Measurements from ENCODE around the gene KRTAP12-4. TPM values are rescaled to one million over a fixed set of nuclear protein-coding genes. Genes with fewer than 3 reads are reported as not detected.
"Not testable (repeated sequence)": the region's sequence is repeated elsewhere in the genome, so short reads cannot be mapped to it uniquely, and the experiment has no call there.

KRTAP12-4 gene
- total RNA-seq, 4 donors from 2014 or later = not detected

DNA sequence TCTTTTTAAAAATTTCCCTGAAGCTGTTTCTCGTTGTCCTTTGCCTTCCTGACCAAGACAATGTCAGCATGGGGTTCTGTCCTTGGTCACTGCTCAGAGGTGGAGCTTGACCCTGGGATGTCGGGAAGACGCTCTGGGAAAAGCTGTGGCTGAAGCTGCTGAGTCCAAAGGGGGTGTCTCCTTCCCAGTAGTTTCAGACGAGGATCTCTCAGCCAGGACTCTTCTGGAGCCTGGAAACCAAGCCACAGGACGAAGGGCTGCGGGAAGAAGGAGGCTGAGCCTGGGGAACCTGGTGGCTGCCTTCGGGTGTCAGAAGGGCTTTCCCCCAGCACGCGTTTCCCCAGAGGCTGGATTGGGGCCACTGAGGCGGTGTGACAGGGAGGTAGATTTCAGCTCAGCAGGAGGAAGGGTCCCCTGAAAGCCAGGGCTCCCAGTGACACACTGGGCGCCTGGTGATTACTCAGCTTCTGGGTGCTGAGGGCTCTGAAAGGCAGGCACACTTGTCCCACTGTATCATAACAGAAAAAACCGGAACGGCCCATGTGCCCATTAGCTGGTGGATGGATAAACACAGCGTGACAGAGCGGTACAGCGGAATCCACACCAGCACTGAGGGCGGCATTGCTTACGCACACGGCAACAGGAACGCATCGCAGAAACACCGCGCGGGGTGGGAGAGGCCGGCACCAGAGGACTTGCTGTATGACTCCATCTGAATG lies 32.5 kb upstream of the KRTAP12-4 start:
- Histone ChIP-seq H3K36me3 (no peaks in the 10 kb centered on the region), H3K9me3 (no peaks in the 10 kb centered on the region), H3K27me3 (peaks cover 0 to 74% (median 0%) of the 10 kb centered on the region in 4 donors), H3K4me3 (no peak overlapping the region), H3K4me1 (no peaks in the 10 kb centered on the region), H3K27ac (no peak overlapping the region)
- WGBS, 2 donors = 50 to 74% methylated on average over 17 to 21 of the region's 25 CpGs
- DNase-seq = no peak
- intact Hi-C loops (cut with DNase I) = no loop called here
- TF ChIP-seq, protein P1, sequence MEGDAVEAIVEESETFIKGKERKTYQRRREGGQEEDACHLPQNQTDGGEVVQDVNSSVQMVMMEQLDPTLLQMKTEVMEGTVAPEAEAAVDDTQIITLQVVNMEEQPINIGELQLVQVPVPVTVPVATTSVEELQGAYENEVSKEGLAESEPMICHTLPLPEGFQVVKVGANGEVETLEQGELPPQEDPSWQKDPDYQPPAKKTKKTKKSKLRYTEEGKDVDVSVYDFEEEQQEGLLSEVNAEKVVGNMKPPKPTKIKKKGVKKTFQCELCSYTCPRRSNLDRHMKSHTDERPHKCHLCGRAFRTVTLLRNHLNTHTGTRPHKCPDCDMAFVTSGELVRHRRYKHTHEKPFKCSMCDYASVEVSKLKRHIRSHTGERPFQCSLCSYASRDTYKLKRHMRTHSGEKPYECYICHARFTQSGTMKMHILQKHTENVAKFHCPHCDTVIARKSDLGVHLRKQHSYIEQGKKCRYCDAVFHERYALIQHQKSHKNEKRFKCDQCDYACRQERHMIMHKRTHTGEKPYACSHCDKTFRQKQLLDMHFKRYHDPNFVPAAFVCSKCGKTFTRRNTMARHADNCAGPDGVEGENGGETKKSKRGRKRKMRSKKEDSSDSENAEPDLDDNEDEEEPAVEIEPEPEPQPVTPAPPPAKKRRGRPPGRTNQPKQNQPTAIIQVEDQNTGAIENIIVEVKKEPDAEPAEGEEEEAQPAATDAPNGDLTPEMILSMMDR (IDR thresholded peaks at IDR 0.05) = no peak
- TF ChIP-seq POLR2A (IDR thresholded peaks at IDR 0.05) = no peak

DNA sequence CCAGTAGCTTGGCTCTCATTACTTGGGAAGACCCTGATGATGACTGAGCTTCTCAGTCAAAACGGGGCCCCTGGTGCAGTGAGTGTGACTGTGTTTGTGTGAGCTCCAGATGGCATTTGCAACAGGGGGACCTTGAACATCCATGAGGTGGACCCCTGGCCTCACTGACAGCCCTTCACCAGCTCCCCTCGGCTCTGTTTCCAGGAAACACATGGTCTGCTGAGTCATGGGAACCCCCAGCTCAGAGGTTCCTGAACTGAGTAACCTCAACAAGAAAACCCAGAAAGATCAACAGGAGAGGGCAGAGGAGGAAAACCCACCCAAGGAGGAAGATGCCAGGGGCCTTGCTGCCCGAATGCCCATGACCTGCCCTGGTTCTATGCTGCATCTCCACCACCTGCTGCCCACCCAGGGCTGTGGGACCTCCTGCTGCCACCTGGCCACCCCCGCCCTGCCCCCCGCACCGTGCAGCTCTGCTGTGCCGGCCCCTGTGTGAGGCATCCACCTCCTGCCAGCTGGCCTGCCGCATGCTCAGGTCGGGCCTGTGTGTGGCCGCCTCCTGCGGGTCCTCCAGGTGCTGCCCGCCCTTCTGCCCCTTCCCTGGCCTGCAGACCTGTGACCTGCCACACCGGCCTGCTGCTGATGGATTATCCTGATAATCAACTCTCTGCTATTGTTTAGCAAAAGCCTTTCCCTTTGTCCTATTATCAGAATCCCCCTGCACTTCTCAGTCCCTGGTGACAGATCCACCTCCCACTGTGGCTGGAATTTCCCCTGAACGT lies 31.7 kb upstream of the KRTAP12-4 start:
- no peak overlapping the region for H3K27ac ChIP-seq
- H3K36me3 ChIP-seq = no peaks in the 10 kb centered on the region
- peaks cover 0 to 72% (median 0%) of the 10 kb centered on the region in 4 donors for H3K27me3 ChIP-seq
- no peak for DNase-seq
- WGBS, 2 donors = 20 to 42% methylated on average over 5 of the region's 14 CpGs
- H3K4me1 ChIP-seq = no peaks in the 10 kb centered on the region
- intact Hi-C loops (cut with DNase I) = no loop called here
- H3K4me3 ChIP-seq = no peak overlapping the region
- H3K9me3 ChIP-seq = no peaks in the 10 kb centered on the region
- TF ChIP-seq POLR2A (IDR thresholded peaks at IDR 0.05) = no peak
- TF ChIP-seq, protein P1 (IDR thresholded peaks at IDR 0.05) = no peak

DNA sequence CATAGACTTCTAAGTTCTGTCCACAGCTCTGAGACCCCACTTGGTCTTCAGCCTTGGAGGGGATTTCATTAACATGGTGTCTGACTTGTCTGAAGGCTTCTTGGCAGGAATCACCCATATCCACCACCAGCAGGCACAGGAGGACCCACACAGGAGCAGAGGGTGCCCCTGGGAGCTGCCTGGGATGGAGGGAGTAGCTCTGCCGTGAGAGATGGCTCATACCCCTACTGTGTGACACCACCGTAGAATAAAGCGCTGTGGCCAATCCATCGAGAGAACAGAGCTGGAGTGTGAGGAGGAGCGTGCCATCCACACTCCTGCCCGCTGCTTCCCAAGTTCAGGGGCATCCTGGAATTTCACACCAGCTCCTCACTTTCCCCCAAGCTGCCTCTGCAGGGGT lies 30.6 kb upstream of the KRTAP12-4 start:
- H3K36me3 ChIP-seq; H3K27ac ChIP-seq; H3K4me3 ChIP-seq; H3K4me1 ChIP-seq; DNase-seq; intact Hi-C loops (cut with DNase I); H3K9me3 ChIP-seq: not testable (repeated sequence)
- H3K27me3 ChIP-seq = peaks cover 0 to 62% (median 0%) of the 10 kb centered on the region in 4 donors
- WGBS, 2 donors = 94% methylated on average over 3 of the region's 6 CpGs; no CpG with 5 or more reads in 1 of the 2 donors

DNA sequence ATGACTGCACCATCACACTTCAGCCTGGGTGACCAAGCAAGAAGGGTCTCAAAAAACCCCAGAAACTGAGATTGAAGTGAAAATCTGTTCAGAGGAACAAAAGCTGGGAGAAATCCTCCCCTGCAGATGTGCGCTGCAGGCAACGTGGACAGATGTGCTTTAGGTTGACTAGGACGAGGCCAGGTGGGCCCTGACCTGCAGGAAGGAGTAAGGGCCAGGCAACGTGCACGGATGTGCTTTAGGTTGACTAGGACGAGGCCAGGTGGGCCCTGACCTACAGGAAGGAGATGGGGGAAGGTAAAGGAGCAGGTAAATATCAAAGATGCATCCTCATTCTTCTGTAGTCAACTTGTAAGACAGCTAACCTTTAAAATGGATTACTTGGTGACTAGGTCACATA lies 30.0 kb upstream of the KRTAP12-4 start:
- no peak overlapping the region for H3K4me3 ChIP-seq
- no peaks in the 10 kb centered on the region for H3K9me3 ChIP-seq
- TF ChIP-seq, protein P1 (IDR thresholded peaks at IDR 0.05) = no peak
- no peak for TF ChIP-seq POLR2A (IDR thresholded peaks at IDR 0.05)
- intact Hi-C loops (cut with DNase I) = no loop called here
- H3K27ac ChIP-seq = no peak overlapping the region
- WGBS, 2 donors = 54 to 77% methylated on average over 6 of the region's 6 CpGs
- no peaks in the 10 kb centered on the region for H3K4me1 ChIP-seq
- H3K36me3 ChIP-seq = no peaks in the 10 kb centered on the region
- peaks cover 0 to 58% (median 0%) of the 10 kb centered on the region in 4 donors for H3K27me3 ChIP-seq
- DNase-seq = no peak

DNA sequence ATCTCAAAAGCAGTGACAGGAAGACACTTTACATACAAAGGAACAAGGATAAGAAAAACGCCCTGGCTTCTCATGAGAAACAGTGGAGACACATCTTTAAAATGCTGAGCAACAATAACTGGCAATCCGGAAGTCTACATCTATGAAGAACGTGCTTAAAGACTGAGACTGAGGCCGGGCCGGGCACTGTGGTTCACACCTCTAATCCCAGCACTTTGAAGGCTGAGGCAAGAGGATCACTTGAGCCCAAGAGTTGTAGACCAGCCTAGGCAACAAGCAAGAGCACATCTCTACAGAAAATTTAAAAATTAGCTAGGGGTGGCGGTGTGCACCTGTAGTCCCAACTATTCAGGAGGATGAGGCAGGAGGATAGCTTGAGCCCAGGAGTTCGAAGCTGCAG lies 29.6 kb upstream of the KRTAP12-4 start:
- DNase-seq = no peak
- 64 to 91% methylated on average over 7 of the region's 7 CpGs for WGBS, 2 donors
- H3K27ac ChIP-seq = no peak overlapping the region
- no peaks in the 10 kb centered on the region for H3K4me1 ChIP-seq
- TF ChIP-seq, protein P1 (IDR thresholded peaks at IDR 0.05) = no peak
- H3K9me3 ChIP-seq = no peaks in the 10 kb centered on the region
- peaks cover 0 to 58% (median 0%) of the 10 kb centered on the region in 4 donors for H3K27me3 ChIP-seq
- no peaks in the 10 kb centered on the region for H3K36me3 ChIP-seq
- no peak overlapping the region for H3K4me3 ChIP-seq
- intact Hi-C loops (cut with DNase I) = no loop called here
